HG03575 (cell line): ENCODE results near the gene LOXL4.

Experiments used
- ATAC-seq: cut with Tn5 transposase; IDR thresholded peaks from one replicate; pipeline ENCODE4 v1.9.1; 2021; ENCODE audit not compliant: unreplicated experiment, insufficient number of reproducible peaks, low FRiP score; ENCODE audit errors: extremely low read depth

The LOXL4 gene

DNA sequence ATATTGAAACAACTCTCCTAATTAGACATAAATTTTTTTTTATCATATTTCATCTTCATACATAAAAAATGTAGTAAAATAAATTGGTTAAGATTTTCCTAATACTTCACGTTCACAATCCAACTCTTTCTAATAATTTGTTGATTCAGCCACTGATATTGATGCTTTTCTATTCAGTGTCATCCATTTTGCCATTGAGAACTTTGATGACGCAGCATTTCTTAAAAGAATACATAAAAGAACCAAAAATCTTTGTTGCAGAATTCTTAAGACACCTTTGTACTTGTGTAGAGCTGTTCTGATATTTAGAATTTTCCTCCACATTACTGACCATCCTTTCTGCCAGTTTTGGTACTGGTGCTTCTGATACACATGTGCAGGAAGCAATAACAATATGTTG lies 52.6 kb downstream of the LOXL4 start:
- ATAC-seq: no peak

DNA sequence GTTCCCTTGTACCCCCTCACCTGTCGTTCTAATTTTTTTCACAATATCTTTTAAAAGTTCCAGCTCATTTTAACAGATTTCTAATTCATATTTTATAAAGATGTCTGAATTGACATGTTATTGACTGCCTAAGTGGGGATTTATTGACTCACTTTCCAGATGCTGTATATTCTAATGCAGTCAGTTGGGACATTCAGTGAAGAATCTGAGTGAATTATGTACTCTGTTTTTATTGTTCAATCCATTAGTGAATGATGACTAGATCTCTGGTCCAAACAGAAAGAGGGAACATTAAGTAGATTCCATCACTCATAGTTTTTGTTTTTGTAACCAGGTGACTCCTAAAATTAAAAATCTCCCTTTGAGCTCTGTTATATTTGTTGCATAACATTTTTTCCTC lies 54.3 kb downstream of the LOXL4 start:
- no peak for ATAC-seq

DNA sequence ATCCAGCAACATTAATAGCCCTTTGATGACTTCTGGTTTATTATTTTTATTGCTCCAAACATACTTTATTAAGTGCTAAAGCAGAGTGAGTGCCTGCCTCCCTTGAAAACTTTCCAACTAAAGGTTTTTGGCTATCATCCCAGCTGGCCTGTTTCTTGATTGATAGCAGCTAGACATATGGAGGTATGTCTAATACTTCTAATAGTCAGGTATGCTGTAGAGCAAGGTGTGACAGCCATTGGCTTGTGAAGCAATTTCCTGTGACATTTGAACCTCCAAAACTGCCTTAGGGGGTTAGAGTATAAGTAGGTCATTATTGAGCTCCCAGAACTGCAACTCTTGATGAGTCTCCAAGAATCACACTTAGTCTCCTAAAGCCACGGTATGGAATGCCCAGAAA lies 55.8 kb downstream of the LOXL4 start:
- no peak for ATAC-seq

DNA sequence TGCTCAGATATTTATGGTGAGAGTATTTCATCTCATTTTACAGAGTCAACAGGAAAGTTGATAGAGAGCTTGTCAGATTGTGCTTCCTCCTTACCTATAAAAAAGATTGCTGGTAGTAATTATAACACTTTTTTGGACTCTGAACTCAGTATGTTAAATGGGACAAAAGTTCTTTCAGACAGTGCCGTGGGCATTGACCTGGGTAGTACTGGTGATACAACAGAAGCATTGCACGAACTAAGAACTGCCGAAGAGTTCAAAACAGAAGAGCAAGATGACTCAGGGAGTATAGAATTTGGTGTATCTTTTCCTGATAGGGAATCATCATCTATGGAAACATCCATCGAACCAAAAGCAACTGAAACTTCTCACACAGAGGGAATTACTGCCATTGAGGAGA lies 58.6 kb downstream of the LOXL4 start:
- ATAC-seq: no peak

DNA sequence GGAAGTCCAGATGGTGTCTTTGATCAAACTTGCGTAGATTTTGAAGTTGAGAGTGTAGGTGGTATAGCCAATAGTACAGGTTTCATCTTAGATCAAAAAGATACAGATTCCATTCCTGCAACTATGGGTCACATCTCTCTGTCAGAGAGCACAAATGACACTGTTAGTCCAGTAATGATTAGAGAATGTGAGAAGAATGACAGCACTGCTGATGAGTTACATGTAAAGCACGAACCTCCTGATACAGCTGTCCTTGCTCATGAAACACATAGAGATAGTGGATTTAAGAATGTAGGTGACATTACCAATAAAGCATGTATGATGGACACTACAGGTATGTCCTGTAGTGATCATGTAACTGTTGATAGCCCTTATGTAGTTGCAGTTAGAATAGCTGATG lies 59.1 kb downstream of the LOXL4 start:
- no peak for ATAC-seq

DNA sequence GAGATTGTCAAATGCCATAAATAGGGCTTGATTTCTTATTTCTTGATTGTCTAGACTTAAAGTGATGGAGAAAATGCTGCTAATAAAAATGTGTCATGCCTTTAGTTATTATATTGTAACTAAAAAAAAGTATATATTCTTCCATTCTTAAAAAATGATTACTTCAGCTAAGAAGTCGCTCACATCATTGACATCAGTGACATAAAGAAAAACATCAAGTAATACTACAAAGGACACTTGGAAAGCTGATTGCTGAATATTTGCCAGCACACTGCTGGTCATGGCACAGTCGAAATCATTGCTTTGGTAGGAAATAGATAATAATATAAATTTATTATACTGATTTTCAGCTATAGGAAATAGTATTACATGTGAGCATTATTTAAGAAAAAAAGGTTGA lies 62.6 kb downstream of the LOXL4 start:
- no peak for ATAC-seq

DNA sequence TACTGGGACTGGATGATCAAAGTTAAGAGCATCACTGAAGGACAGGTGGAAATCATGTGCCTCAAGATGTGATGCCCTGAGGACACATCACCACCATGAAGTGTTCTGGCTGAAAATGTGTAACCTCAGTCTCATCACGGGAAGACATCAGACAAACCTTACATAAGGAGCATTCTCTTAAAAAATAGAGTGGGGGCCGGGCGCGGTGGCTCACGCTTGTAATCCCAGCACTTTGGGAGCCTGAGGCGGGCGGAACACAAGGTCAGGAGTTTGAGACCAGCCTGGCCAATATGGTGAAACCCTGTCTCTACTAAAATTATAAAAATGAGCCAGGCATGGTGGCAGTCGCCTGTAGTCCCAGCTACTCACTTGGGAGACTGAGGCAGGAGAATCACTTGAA lies 65.6 kb downstream of the LOXL4 start:
- ATAC-seq: no peak

DNA sequence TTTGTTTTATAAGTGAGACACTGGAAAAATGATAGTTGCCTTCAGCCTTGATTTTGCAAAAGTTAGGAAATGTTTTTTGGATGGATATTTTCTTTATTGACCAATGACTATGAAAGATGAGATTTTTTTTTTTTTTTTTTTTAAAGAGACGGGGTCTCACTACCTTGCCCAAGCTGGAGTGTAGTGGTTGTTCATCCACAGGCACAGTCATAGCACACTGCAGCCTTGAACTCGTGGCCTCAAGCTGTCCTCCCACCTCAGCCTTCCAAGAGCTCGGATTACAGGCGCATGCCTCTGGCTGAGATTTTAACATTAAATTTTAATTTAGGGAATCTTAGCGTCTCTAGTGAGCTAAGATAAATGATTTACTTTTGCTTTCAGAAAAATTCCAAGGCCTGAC lies 66.2 kb downstream of the LOXL4 start:
- no peak for ATAC-seq
